COLO668 (cell line): Measurements from ENCODE around the gene GDF2.

Source experiments
- DNase-seq: peaks from one replicate; lab custom pipeline; 2025; ENCODE audit not compliant: unreplicated experiment; lab: John Stamatoyannopoulos, UW

Gene GDF2

DNA sequence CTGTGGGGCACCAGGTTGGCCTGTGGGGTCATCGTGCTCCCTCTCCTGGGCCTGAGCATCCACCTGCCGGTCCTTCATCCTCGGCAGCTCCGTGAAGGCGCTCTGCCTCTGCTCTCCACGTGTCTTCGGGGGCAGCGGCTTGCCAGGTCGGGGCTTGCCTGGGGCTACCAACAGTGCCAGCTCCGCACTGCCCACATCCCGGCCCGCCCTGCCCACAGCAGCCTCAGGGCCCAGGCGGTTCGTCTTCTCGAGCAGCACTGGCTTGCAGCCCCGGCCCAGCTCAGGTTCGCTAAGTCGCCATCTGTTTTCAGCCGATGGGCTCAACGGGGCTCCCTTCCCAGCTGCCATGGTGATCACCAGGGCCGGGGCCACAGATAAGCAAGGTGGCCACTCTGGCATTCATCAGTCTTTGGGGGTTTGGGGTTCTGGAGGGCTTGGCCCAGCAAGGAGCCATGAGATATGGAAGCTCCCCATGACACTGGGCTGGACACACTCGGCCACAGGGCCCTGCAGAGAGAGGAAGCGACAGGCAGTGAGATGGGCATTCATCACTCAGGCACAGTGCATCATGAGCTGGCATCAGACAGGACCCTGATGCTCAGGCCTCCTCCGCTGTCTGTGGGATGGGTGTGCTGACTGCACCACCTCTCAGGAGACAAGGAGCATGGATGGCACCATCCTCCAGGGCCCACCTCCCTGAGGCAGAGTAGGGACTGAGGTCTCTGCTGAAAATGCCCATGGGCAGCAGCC, 46.4 kb downstream of the GDF2 start:
- no peak for DNase-seq

DNA sequence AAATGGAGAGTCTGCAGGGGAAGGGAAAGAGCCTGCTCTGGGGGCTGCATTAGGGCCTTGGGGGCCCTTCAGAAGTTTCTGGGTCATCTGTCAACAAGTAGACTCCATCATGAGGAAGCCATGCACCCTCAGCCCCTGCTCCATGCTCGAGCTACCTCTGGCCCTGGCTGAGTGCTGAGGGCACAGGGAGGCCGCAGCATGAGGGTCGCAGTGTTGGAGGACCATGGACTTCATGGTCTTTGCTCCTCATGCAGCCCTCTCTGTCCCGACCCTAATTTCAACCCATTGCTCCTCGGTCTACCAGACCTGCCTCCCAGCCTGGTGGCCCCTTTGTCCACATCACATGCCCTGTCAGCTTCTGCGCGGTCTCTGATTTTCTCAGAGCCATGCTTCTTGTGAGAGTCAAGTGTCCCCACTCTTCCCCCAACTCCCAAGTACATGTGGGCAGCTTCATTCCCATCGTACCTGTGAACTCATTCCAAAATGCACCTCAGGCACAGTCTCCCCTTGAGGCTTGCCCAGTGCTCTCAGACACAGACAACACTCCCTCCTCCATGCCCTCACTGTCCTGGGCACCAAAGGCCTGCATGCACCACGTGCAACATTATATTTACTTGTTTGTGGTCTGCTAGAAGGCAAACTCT, 47.1 kb downstream of the GDF2 start:
- DNase-seq = no peak

DNA sequence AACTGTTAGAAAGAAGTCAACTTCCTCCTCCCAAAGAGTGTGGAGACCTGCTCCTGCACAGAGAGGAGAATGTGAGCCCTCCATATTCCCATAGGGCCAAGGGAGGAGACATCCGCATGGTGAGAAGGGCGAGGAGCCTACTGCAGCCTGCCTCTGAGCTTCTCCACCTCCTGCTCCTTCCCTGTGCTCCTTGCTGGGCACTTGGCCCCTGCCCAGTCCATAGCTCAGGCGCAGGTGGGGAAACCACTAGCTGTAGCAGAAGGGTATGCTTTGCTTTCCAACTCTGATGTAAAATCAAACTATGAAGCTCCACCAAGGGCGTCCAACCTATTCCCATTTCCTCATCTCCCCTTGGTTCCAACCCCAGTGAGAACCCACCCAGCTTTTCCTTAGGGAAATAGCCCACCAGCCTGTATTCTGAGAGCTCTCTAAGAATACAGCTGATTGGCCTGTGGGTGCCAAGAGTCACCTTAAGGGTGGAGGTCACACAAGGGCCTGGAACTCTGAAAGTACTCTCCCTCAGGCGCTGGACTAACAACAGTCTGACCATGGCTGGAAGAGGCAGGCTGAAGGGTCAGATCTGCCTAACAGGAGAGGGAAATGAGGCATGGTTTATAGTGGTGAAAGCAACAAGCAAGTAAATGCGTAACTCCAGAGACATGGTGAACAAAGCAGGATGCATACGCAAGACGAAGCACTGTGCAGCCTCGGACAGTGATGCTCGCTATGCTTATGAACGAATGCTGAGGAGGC, 47.9 kb downstream of the GDF2 start:
- DNase-seq = no peak

DNA sequence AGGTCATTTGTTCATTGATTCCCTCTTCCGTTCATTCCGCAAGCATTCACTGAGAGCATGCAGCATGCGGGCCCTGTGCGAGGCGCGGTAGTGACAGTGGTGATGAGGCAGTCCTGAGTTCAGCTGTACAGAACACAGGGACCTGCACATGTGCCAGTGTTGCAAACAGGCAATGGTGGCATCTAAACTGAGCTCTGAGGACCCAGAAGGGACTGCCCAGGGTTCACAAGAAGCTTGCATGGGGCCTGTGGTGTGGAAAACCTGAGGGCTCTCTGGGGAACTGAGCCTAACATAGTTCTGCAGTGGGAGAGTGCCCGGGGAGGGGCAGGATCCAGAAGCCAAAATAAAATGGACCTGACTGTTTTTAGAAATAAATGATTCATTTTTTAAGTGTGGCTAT, 48.6 kb downstream of the GDF2 start:
- DNase-seq = no peak

DNA sequence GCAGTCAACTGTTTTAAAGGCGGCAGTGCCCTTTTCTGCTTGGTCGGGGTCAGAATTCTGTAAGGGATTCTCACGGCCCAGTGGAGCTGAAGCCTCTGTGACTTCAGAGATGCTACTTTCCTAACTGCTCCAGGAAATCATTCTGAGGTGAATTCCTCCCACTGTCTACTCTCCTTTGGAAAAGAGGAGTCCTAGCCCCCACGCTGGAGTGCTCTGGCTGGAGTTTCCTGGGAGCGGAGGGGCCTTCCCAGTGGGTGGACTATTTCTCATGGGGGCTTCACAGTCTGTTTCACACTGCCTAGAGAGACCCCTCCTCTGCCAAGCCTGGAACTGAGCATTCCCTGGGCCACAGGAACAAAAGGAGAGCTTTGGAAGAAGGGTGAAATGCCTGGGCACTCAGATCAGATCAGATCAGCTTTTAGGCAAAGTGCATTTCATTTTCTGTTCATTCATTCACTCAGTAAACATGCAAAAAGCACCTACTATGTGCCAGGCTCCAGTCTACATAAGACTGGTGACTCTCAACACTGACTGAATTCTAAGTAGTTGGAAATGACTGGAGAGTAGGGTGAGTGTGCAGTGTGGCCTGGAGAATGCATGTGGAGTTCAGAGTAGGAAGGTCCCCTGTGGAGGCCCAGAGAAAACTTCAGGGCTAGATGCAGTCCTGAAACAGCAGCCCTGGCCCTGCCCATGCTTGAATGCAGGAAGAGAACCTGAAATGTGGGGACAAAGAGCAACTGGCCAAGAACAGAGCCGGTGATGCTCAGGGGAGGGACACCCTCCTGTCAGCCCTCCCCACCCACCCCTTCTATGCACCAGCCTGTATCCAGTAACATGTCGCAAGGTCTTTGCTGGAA, 49.6 kb downstream of the GDF2 start:
- no peak for DNase-seq

DNA sequence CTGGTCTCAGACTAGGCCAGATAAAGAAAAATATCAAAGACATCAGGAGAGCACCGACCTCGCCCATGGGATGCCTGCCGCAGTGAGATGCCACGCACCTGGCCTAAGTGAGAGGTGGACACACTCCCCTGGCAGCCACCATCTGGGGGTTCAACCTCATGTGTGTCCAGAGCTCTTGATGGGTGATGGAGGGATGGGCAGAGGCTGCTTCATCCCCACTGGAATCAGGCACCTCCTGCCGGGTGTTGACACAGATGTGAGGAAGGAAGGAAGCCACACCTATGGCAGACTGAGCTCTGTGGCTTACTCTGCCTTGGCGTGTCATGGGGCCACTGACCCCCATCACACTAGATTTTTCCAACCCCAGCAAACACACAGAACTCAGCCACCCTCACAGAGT, 50.5 kb downstream of the GDF2 start:
- no peak for DNase-seq

DNA sequence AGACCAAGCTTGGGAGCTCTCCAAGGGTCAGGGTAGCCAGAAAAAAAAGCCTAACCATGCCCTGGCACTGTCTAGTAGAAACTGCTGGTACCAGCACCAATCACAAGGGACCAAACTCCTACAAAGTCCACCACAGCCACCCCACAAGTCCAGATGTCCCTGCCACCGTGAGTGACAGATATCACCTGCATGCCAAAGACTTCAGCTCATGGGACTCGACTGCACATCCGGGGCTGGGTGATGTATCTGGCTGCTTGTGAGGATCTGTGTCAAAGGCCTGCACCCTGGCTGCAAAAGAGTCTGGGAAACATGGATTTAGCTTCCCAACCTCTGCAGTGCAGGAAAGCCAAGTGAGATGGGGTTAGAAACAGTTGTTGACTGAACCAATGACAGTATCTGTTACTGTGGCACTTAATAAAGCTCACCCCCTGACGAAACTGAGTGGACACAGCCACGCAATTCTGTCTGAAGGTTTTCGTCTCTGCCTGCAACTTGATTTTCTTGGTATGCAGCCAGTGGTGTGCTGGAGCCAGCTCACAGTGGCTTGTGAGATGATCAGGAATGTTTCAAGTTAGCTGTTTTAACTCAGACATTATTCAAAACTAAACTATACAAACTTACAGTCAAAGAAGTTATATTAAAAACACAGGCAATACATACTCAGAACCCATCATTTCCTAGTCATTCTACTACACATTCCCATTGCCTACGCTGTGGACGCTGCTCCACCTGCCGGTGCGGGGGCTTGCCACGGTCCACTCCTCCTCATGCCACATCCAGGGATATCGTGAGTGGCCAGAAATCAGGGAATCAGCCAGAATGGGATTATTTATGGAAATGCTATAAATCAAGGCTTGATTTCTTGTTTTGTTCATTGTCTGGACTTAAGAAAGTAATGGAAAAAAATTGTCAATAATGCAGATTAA, 52.6 kb downstream of the GDF2 start:
- no peak for DNase-seq

DNA sequence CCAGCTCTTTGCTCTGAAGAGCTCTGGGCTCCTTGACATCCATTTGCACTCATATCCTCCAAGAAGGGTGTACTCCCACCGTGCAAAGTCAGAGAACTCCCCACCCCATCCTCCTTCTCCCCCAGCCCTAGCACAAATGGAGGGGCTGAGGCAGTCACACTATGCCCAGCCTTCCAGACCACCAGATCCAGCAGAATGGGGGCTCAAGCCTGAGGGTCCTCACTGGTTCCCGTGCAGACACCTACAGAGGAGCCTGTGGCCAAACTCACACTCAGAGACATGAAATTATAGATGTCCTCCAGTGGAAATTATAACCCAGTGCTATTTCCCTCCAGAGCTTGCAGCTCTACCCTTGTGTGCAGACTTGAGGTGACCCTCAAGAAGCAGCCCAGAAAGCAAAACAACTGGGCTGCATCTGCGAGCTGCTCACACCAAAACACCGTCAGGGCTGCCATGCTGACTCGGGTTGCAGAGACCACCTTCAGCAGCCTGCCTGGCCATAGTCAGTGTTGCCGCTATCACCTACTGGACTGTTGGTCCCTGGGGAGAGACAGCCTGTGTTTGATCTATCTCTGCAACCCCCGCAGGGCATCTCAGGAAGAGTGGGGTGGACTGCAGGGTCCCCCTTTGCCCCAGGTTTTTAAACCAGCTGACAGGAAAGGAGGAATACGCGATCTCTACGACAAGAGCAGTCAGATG, 54.4 kb downstream of the GDF2 start:
- DNase-seq = no peak
